ENCODE data around the gene SH2D7. TPM values are rescaled to one million over a fixed set of nuclear protein-coding genes. Genes with fewer than 3 reads are reported as not detected.

Gene SH2D7
- total RNA-seq, 1 experiment from 2014 or later: not detected

- TF ChIP-seq ZNF512 (CRISPR knock-in tag; IDR thresholded peaks at IDR 0.05; ENCODE audit: borderline replicate concordance) (no peak), IRF2 (CRISPR knock-in tag; IDR thresholded peaks at IDR 0.05; ENCODE audit: borderline replicate concordance, low read depth) (no peak), HMGA2 (CRISPR knock-in tag; IDR thresholded peaks at IDR 0.05) (no peak), NFE2L1 (CRISPR knock-in tag; IDR thresholded peaks at IDR 0.05) (no peak), ZNF396 (CRISPR knock-in tag; IDR thresholded peaks at IDR 0.05; ENCODE audit: borderline replicate concordance) (no peak), MLX (CRISPR knock-in tag; IDR thresholded peaks at IDR 0.05) (no peak), ESRRA (CRISPR knock-in tag; IDR thresholded peaks at IDR 0.05; ENCODE audit: borderline replicate concordance) (no peak)
Measured at GRCh38 chr15:78077871-78078210, 14.5 kb upstream of the SH2D7 start (continued).

DNA sequence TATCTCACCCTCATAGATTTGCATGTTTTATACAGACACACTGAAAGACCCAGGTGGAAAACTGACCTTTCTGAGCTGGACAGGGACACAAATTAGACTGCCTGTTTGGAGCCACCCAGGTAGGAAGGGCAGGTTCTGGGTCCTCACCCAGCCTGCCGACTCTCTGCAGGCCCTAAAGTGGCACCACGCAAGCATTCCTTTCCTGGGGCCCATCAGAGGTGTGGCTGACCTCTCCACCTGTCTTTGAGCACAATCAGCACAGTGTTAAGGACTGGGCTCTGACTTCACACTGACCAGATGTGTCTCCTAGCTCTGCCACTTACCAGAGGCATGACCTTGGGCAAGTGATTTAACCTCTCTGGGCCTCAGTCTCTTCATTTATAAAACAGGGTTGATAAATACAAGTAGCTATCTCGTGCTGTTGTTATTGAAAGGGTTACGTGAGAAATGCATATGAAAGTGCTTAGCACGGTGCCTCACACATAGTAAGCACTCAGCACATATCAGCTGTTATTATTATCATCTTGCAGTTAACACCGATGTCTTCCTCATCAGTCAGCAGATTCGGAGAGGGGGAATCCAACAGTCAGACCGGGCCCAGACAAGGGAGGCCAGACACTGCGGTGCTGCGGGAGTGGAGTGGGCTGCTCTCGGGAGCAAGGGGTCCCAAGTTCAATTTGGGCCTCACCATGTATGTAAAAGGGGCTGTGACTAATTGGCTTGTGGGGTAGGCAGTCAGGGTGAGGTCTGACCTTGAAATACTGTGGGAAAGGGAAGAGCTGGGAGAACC lies 12.9 kb upstream of the SH2D7 start:
- H3K27ac Mint-ChIP-seq: no peak overlapping the region

More for the DNA sequence above, 12.9 kb upstream of the SH2D7 start:
- no peak for TF ChIP-seq ZNF512 (CRISPR knock-in tag; IDR thresholded peaks at IDR 0.05; ENCODE audit: borderline replicate concordance)
- no peak for TF ChIP-seq FOXP4 (CRISPR knock-in tag; IDR thresholded peaks at IDR 0.05)
- TF ChIP-seq, protein P1, sequence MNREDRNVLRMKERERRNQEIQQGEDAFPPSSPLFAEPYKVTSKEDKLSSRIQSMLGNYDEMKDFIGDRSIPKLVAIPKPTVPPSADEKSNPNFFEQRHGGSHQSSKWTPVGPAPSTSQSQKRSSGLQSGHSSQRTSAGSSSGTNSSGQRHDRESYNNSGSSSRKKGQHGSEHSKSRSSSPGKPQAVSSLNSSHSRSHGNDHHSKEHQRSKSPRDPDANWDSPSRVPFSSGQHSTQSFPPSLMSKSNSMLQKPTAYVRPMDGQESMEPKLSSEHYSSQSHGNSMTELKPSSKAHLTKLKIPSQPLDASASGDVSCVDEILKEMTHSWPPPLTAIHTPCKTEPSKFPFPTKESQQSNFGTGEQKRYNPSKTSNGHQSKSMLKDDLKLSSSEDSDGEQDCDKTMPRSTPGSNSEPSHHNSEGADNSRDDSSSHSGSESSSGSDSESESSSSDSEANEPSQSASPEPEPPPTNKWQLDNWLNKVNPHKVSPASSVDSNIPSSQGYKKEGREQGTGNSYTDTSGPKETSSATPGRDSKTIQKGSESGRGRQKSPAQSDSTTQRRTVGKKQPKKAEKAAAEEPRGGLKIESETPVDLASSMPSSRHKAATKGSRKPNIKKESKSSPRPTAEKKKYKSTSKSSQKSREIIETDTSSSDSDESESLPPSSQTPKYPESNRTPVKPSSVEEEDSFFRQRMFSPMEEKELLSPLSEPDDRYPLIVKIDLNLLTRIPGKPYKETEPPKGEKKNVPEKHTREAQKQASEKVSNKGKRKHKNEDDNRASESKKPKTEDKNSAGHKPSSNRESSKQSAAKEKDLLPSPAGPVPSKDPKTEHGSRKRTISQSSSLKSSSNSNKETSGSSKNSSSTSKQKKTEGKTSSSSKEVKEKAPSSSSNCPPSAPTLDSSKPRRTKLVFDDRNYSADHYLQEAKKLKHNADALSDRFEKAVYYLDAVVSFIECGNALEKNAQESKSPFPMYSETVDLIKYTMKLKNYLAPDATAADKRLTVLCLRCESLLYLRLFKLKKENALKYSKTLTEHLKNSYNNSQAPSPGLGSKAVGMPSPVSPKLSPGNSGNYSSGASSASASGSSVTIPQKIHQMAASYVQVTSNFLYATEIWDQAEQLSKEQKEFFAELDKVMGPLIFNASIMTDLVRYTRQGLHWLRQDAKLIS (CRISPR knock-in tag; IDR thresholded peaks at IDR 0.05; ENCODE audit: borderline replicate concordance): no peak
- no peak for TF ChIP-seq FOXK1 (CRISPR knock-in tag; IDR thresholded peaks at IDR 0.05)
- TF ChIP-seq MAX (CRISPR knock-in tag; IDR thresholded peaks at IDR 0.05): no peak
- TF ChIP-seq ZNF416 (CRISPR knock-in tag; IDR thresholded peaks at IDR 0.05): no peak
- TF ChIP-seq STAT6 (CRISPR knock-in tag; conservative IDR thresholded peaks at IDR 0.05; ENCODE audit: low read depth): no peak
- no peak overlapping the region for H3K4me3 Mint-ChIP-seq
- POLR2A ChIA-PET: no interaction called here
- no peaks in the 10 kb centered on the region for H3K9me3 Mint-ChIP-seq
- DNase-seq (ENCODE audit: low spot score) (no peak), ATAC-seq (no peak)
- peaks cover 6% of the 10 kb centered on the region for H3K27me3 Mint-ChIP-seq (ENCODE audit: low read depth)
- peaks cover 2% of the 10 kb centered on the region; the same call in 1 of the 2 replicates for H3K36me3 Mint-ChIP-seq
- CTCF ChIA-PET: interaction anchor here (2.6 kb wide), 1 partner anchor 29 kb away, joined by 10 read pairs; no protein-coding TSS in a partner anchor
- H3K4me1 Mint-ChIP-seq: peaks cover 10% of the 10 kb centered on the region
